GM23248 (cell line): Measurements from ENCODE around the gene RERE. TPM values are rescaled to one million over a fixed set of nuclear protein-coding genes. Genes with fewer than 3 reads are reported as not detected.

ENCODE experiments used
- DNase-seq: peaks from one replicate; pipeline ENCODE4 v3.0.0-alpha.2; 2015
- H2AFZ ChIP-seq: fragments of 200-600 bp; sonication (generic); 2 replicates; pipeline ENCODE4 v1.6.1; 2016; ENCODE audit warnings: antibody characterized with exemption
- H3F3A ChIP-seq: fragments of 200-600 bp; sonication (generic); 2 replicates; pipeline ENCODE4 v1.6.1; 2016; ENCODE audit warnings: mild to moderate bottlenecking, antibody characterized with exemption, mixed run types; ENCODE audit not compliant: insufficient read depth
- H3K27ac ChIP-seq: fragments of 200-600 bp; sonication (generic); 2 replicates; pipeline ENCODE4 v1.5.1; 2016; ENCODE audit warnings: mild to moderate bottlenecking
- H3K27me3 ChIP-seq: fragments of 200-600 bp; sonication (generic); replicated peaks from 2 replicates; pipeline ENCODE4 v1.6.1; 2016; ENCODE audit warnings: mild to moderate bottlenecking; ENCODE audit not compliant: insufficient read depth
- H3K36me3 ChIP-seq: fragments of 200-600 bp; sonication (generic); 2 replicates; pipeline ENCODE4 v1.6.1; 2016; ENCODE audit warnings: low read depth, mild to moderate bottlenecking
- H3K4me1 ChIP-seq: fragments of 200-600 bp; sonication (generic); 2 replicates; pipeline ENCODE4 v1.6.1; 2016; ENCODE audit warnings: mild to moderate bottlenecking; ENCODE audit not compliant: insufficient read depth
- H3K4me2 ChIP-seq: fragments of 200-600 bp; sonication (generic); one replicate; pipeline ENCODE4 v1.6.1; 2016; ENCODE audit warnings: mild to moderate bottlenecking; ENCODE audit not compliant: unreplicated experiment
- H3K4me3 ChIP-seq: fragments of 200-600 bp; sonication (generic); 2 replicates; pipeline ENCODE4 v1.5.1; 2016; ENCODE audit warnings: mild to moderate bottlenecking
- H3K79me2 ChIP-seq: fragments of 200-600 bp; sonication (generic); 2 replicates; pipeline ENCODE4 v1.6.1; 2016; ENCODE audit warnings: mild to moderate bottlenecking; ENCODE audit not compliant: insufficient read depth
- H3K9ac ChIP-seq: fragments of 200-600 bp; sonication (generic); 2 replicates; pipeline ENCODE4 v1.6.1; 2016; ENCODE audit warnings: mild to moderate bottlenecking
- H3K9me2 ChIP-seq: fragments of 200-600 bp; sonication (generic); 2 replicates; pipeline ENCODE4 v1.6.1; 2016; ENCODE audit warnings: mixed run types, mild to moderate bottlenecking, moderate library complexity; ENCODE audit not compliant: insufficient read depth
- H3K9me3 ChIP-seq: fragments of 200-600 bp; sonication (generic); one replicate; pipeline ENCODE4 v1.6.1; 2017; ENCODE audit warnings: low read depth
- H4K20me1 ChIP-seq: fragments of 200-600 bp; sonication (generic); 2 replicates; pipeline ENCODE4 v1.6.0; 2016; ENCODE audit not compliant: insufficient read depth
- EZH2 ChIP-seq: fragments of 200-600 bp; sonication (generic); IDR thresholded peaks from 2 replicates; pipeline ENCODE4 v1.6.1; 2018; ENCODE audit warnings: antibody characterized with exemption, mild to moderate bottlenecking; ENCODE audit not compliant: insufficient read depth, poor library complexity, severe bottlenecking
- EZH2phosphoT487 ChIP-seq: fragments of 200-600 bp; sonication (generic); IDR thresholded peaks from 2 replicates; pipeline ENCODE4 v1.6.1; 2018; ENCODE audit warnings: antibody characterized with exemption, moderate library complexity, mild to moderate bottlenecking, low read depth; ENCODE audit not compliant: insufficient read depth
- WGBS, 2 experiments: methylation state at CpG; one replicate each; pipeline ENCODE4 v1.1.6; 2015 to 2017; ENCODE audit warnings: low lambda C conversion rate in 2 of 2, low coverage in 1 of 2; ENCODE audit errors: missing lambda C conversion rate in 2 of 2; 5-methylcytosine and 5-hydroxymethylcytosine counted together
- in situ Hi-C: fragments of 300-500 bp; cut with MboI; formaldehyde crosslinking; loops from 2 replicates; pipeline ENCODE4 v1.15.0; 2020
- polyA plus RNA-seq: library from polyadenylated mRNA; unstranded; fragments of >200 nt; fragmentation: Nextera tagmentation; extraction: Ambion mirVana; gene quantifications from 2 replicates; pipeline ENCODE4 v1.2.1, GENCODE V29; 2016
- total RNA-seq: library from RNA; depleted of rRNA; stranded (reverse); fragments of >200 nt; shearing (Covaris generic); gene quantifications from 2 replicates; pipeline ENCODE4 v1.2.3, GENCODE V29; 2014

The RERE gene
- total and polyA plus RNA-seq, 2 experiments from 2014 or later, result 26.0 to 26.2 TPM

DNA sequence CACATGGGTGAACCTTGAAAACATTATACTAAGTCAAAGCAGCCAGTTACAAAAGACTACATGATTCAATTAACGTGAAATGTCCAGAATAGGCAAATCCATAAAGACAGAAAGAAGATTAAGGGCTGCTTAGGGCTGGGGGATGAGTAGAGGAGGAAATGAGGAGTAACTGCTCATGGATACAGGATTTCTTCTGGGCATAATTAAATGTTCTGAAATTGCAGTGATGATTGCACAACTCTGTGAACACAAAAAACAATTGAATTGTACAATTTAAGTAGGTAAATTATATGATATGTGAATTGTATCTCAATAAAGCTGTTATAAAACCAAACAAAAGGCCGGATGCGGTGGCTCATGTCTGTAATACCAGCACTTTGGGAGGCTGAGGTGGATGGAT lies 52.2 kb downstream of the RERE start:
- Histone ChIP-seq H2AFZ (no peak overlapping the region), H4K20me1 (no peaks in the 10 kb centered on the region), H3K27ac (no peak overlapping the region), H3K27me3 (no peaks in the 10 kb centered on the region), H3K9me2 (no peaks in the 10 kb centered on the region), H3K9ac (no peak overlapping the region), H3K4me1 (no peaks in the 10 kb centered on the region), H3K36me3 (no peaks in the 10 kb centered on the region), H3F3A (no peaks in the 10 kb centered on the region), H3K4me3 (no peak overlapping the region), H3K4me2 (no peak overlapping the region), H3K79me2 (peaks cover 14% of the 10 kb centered on the region), H3K9me3 (no peaks in the 10 kb centered on the region)
- DNase-seq, result no peak
- WGBS, 2 experiments, result 74 to 75% methylated on average over 3 of the region's 3 CpGs
- in situ Hi-C loops, result no loop called here
- no peak for TF ChIP-seq EZH2phosphoT487
- no peak for TF ChIP-seq EZH2

DNA sequence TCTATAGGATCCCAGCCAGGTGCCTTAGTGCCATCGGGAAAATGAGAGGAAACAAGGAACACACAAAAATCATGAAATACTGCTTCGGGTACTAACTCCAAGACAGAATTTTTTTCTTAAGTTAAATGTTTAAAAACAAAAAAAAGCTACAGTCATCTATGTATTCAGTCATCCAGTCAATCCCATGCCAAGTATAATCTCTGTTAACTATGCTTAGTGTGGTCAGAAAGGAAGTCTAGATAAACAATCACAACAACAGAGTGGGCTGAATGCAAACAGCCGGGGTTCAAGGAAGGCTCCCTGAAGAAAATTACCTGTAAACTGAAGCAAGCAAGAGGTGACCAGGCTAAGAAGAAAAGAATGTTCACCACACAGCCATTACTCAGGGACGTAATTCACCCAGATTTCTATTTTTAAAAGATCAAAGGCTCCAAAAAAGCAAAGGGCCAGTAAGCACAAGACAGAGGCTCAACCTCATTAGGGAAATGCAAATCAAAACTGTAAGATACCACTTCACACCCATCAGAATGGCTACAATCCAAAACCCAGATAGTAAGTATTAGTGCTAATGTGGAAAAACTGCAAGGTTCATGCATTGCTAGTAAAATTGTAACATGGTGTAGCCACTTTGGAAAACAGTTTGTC lies 53.0 kb downstream of the RERE start:
- H2AFZ ChIP-seq, result no peak overlapping the region
- WGBS, 2 experiments, result 82 to 83% methylated on average over 4 of the region's 4 CpGs
- no peak for DNase-seq
- no peaks in the 10 kb centered on the region for H3F3A ChIP-seq
- H3K9me2 ChIP-seq, result no peaks in the 10 kb centered on the region
- H3K27me3 ChIP-seq, result no peaks in the 10 kb centered on the region
- no peaks in the 10 kb centered on the region for H3K36me3 ChIP-seq
- H3K4me2 ChIP-seq, result no peak overlapping the region
- H4K20me1 ChIP-seq, result no peaks in the 10 kb centered on the region
- in situ Hi-C loops, result no loop called here
- TF ChIP-seq EZH2 (no peak), EZH2phosphoT487 (no peak)
- no peak overlapping the region for H3K4me3 ChIP-seq
- no peak overlapping the region for H3K27ac ChIP-seq
- H3K9ac ChIP-seq, result no peak overlapping the region
- H3K79me2 ChIP-seq, result peaks cover 19% of the 10 kb centered on the region
- H3K9me3 ChIP-seq, result no peaks in the 10 kb centered on the region
- no peaks in the 10 kb centered on the region for H3K4me1 ChIP-seq

DNA sequence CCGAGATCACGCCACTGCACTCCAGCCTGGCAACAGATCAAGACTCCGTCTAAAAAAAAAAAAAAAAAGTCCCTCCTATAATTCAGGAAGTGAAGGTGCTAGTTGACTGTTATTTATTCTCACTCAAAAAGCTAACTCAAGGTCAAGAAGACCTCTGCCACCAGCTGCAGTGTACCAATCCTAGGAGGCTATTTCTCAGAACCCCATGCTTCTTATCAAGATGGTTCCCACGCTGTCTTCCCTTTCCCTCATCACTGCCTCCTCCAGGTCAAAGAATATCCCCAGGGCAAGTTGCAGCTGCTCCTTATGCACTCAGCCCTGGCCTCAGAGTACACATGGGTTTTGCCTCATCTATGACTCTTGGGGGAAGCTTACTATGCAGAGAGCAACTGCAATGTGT lies 53.6 kb downstream of the RERE start:
- Histone ChIP-seq H3K9ac (no peak overlapping the region), H2AFZ (no peak overlapping the region), H3K4me1 (no peaks in the 10 kb centered on the region), H3K9me3 (no peaks in the 10 kb centered on the region), H3K27me3 (no peaks in the 10 kb centered on the region), H3K4me2 (no peak overlapping the region), H3K9me2 (no peaks in the 10 kb centered on the region), H3K79me2 (peaks cover 19% of the 10 kb centered on the region), H3K36me3 (no peaks in the 10 kb centered on the region), H3K27ac (no peak overlapping the region), H3F3A (no peaks in the 10 kb centered on the region), H3K4me3 (no peak overlapping the region), H4K20me1 (no peaks in the 10 kb centered on the region)
- DNase-seq, result no peak
- TF ChIP-seq EZH2phosphoT487, result no peak
- TF ChIP-seq EZH2, result no peak
- 88% methylated on average over 4 of the region's 4 CpGs for WGBS, 2 experiments
- in situ Hi-C loops, result no loop called here

DNA sequence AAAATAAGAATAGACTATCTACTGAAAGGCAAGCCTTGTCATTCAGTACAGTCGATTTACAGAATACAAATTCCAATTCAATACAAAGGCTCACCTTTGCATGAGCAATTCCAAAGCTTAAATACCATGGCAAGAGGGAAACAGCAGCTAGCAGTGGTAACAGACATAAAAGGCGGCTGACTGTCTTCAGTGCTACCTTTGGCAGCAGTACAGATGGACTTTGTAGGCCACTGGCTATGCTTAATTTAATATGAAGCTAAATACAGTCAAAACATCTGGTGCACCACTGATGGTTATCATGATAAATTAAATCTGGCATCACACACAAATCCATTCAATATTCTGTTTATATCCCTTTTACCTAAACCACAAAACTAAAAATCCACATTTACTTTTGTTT lies 62.4 kb downstream of the RERE start:
- no peak overlapping the region for H3K4me3 ChIP-seq
- 92 to 94% methylated on average over 2 of the region's 2 CpGs for WGBS, 2 experiments
- H3K9me2 ChIP-seq, result no peaks in the 10 kb centered on the region
- no peaks in the 10 kb centered on the region for H3K9me3 ChIP-seq
- peaks cover 24% of the 10 kb centered on the region; the same call in 1 of the 2 replicates for H3K79me2 ChIP-seq
- H3K4me2 ChIP-seq, result no peak overlapping the region
- TF ChIP-seq EZH2phosphoT487 (no peak), EZH2 (no peak)
- no peak overlapping the region for H3K9ac ChIP-seq
- H3F3A ChIP-seq, result no peaks in the 10 kb centered on the region
- in situ Hi-C loops, result no loop called here
- no peak overlapping the region for H3K27ac ChIP-seq
- peaks cover 3% of the 10 kb centered on the region; the same call in 1 of the 2 replicates for H3K4me1 ChIP-seq
- no peaks in the 10 kb centered on the region for H3K27me3 ChIP-seq
- H3K36me3 ChIP-seq, result no peaks in the 10 kb centered on the region
- H2AFZ ChIP-seq, result no peak overlapping the region
- no peak for DNase-seq
- no peaks in the 10 kb centered on the region for H4K20me1 ChIP-seq

DNA sequence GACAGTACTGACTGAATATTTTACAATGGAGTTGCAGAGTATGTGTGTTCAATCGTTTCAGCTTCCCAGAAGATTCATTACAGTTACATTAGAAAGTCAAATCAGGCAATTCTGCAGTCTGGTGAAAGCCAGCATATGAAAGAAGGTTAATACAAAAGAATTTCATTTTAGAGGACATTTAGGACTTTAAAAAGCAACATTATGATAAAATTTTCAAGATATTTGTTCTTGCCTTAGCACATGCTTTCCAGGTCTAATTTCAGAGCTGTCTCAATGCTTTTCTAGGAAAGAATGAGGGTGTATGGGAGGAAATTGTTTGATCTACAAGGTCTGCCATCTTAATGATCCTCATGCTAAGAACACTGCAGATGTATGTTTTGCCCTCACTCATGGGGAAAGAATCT lies 63.2 kb downstream of the RERE start:
- Histone ChIP-seq H3K9me2 (no peaks in the 10 kb centered on the region), H3K9me3 (no peaks in the 10 kb centered on the region), H3K27ac (no peak overlapping the region), H3K79me2 (0 out of 2 replicates have a peak, but pooled peaks cover 21% of the 10 kb centered on the region), H3F3A (no peaks in the 10 kb centered on the region), H4K20me1 (no peaks in the 10 kb centered on the region), H3K4me3 (no peak overlapping the region), H3K4me2 (no peak overlapping the region), H3K36me3 (no peaks in the 10 kb centered on the region), H3K4me1 (peaks cover 3% of the 10 kb centered on the region; the same call in 1 of the 2 replicates), H2AFZ (no peak overlapping the region), H3K9ac (no peak overlapping the region), H3K27me3 (no peaks in the 10 kb centered on the region)
- no peak for DNase-seq
- TF ChIP-seq EZH2phosphoT487 (no peak), EZH2 (no peak)
- 48 to 54% methylated on average over 1 of the region's 1 CpG for WGBS, 2 experiments
- in situ Hi-C loops, result no loop called here
